HAP-1 (cell line): ENCODE data around the gene HHAT.

Experiments
- DNase-seq, 2 experiments: peaks; one replicate each; pipeline ENCODE4 v3.0.0-alpha.2; 2016 to 2020; ENCODE audit warnings: low spot score in 2 of 2
- H3K27me3 ChIP-seq: fragments of 250-450 bp; sonication (Bioruptor Pico); 2 replicates; pipeline ENCODE4 v1.5.1; 2020; ENCODE audit warnings: low read depth, mild to moderate bottlenecking, moderate library complexity
- H3K36me3 ChIP-seq: fragments of 250-450 bp; sonication (Bioruptor Pico); replicated peaks from 2 replicates; pipeline ENCODE4 v1.5.1; 2020; ENCODE audit warnings: mild to moderate bottlenecking
- H3K4me1 ChIP-seq: fragments of 250-450 bp; sonication (Bioruptor Pico); 2 replicates; pipeline ENCODE4 v1.5.1; 2020; ENCODE audit warnings: mild to moderate bottlenecking
- H3K4me3 ChIP-seq: fragments of 250-450 bp; sonication (Bioruptor Pico); 2 replicates; pipeline ENCODE4 v1.5.1; 2020; ENCODE audit warnings: mild to moderate bottlenecking, moderate library complexity
- H3K9me3 ChIP-seq: fragments of 250-450 bp; sonication (Bioruptor Pico); 2 replicates; pipeline ENCODE4 v1.5.1; 2020; ENCODE audit warnings: mild to moderate bottlenecking, moderate library complexity
- in situ Hi-C: fragments of 300-500 bp; cut with MboI; formaldehyde crosslinking; loops from 3 replicates; pipeline ENCODE4 v1.14.3; 2020; ENCODE audit warnings: low sequenced_read_pairs, inconsistent platforms, mixed read lengths

HHAT gene

DNA sequence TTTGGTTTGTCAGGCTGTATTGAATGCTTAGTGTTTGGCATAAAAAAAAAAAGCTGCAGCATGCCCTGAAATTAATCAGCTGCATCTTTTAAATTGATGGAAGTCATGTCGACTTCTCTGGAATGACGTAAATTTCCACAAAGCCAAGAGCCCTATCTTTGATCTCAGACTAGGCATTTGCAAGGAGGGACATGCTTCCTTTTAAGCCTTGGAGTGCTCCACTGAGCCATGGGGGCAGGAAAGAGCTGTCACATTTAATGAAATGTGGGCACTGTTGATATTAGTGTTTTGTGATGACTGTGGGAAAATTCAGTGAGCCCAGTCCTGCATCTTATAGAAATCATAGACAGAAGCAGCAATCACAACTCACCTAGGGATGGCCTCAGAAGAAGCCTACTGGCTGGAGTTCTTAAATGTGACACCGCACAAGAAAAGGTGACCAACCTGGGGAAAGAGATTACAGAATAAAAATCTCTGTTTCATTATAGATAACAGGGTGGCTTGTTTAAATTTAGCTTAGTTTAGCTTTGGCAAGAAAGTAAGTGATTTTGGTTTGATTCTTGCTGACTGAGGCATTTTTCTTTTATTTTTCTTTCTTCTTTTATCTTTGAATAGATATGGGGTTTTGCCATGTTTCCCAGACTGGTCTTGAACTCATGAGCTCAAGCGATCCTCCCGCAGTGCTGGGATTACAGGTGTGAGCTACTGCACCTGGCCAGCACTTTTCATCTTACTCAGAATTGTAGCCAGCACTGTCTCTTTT lies 188.2 kb downstream of the HHAT start:
- DNase-seq, result no peak
- H3K4me3 ChIP-seq, result no peak overlapping the region
- H3K9me3 ChIP-seq, result no peaks in the 10 kb centered on the region
- no peaks in the 10 kb centered on the region for H3K36me3 ChIP-seq
- in situ Hi-C loops, result no loop called here
- peaks cover 4% of the 10 kb centered on the region; the same call in 1 of the 2 replicates for H3K27me3 ChIP-seq
- no peaks in the 10 kb centered on the region for H3K4me1 ChIP-seq

GRCh38 chr1:210523830-210524229 lies 195.1 kb downstream of the HHAT start:
- Histone ChIP-seq H3K4me3 (no peak overlapping the region), H3K27me3 (peaks cover 4% of the 10 kb centered on the region; the same call in 1 of the 2 replicates), H3K4me1 (no peaks in the 10 kb centered on the region), H3K36me3 (no peaks in the 10 kb centered on the region), H3K9me3 (no peaks in the 10 kb centered on the region)
- DNase-seq, result no peak
- in situ Hi-C loops, result no loop called here

GRCh38 chr1:210525716-210526454 lies 197.2 kb downstream of the HHAT start:
- Histone ChIP-seq H3K4me1 (no peaks in the 10 kb centered on the region), H3K36me3 (no peaks in the 10 kb centered on the region), H3K9me3 (no peaks in the 10 kb centered on the region), H3K27me3 (peaks cover 2% of the 10 kb centered on the region; the same call in 1 of the 2 replicates), H3K4me3 (no peak overlapping the region)
- in situ Hi-C loops, result no loop called here
- DNase-seq, result no peak

DNA sequence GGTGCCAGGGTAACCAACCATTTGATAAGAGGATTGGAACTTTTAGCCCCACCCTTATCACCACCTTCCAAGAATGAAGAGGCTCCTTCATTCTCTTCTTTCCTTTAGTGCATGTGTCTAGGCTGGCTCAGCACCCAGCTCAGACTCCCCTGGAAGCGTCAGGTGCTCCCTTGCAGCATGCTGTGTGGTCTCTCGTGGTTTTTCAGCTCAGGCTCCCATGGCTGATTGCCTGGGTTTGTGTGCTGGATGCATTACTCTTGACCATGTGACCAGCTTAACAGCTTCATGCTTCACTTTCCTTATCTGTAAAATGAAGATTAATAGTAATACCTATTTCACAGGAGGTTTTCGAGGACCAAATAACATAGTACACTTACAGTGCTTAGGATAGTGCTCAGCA lies 198.4 kb downstream of the HHAT start:
- Histone ChIP-seq H3K36me3 (no peaks in the 10 kb centered on the region), H3K9me3 (no peaks in the 10 kb centered on the region)
- in situ Hi-C loops, result no loop called here

DNA sequence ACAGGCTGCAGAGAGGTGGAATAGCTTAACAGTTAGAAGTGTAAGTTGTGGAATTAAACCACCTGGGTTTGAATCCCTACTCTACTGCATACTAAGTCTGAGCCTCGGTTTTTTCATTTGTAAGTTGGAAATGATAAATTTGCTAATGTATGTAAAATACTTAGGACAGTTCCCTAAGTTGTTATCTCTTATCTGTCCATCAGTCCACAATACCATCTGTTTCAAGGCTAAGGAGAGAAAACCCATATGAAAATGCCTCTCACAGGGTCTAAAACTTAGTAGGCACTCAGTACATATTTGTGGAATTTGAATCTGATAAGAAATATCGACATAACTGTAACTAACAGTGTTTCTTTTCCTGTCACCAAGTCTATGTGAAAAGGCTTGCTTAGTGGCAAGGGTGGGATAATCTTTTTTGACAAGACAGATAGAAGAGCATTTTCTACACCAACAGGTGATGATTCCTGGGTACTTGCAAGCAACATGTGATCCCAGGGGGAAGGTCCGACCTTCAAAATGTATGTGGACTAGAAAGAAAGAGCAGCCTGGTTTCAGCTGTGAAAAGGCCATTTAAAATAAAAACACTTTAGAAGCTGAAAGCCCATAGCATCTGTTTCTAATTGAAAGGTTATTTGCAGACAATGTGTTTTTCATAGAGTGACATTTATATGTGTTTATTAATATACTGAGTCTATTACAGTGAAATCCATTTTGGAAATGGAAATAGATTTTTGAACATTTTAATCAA lies 202.9 kb downstream of the HHAT start:
- Histone ChIP-seq H3K9me3 (no peaks in the 10 kb centered on the region), H3K4me3 (no peak overlapping the region), H3K27me3 (no peaks in the 10 kb centered on the region), H3K36me3 (no peaks in the 10 kb centered on the region), H3K4me1 (no peaks in the 10 kb centered on the region)
- no peak for DNase-seq
- in situ Hi-C loops, result no loop called here

More for the DNA sequence above, 198.4 kb downstream of the HHAT start:
- no peak for DNase-seq
- Histone ChIP-seq H3K4me3 (no peak overlapping the region), H3K4me1 (no peaks in the 10 kb centered on the region), H3K27me3 (no peaks in the 10 kb centered on the region)

- no peak for DNase-seq
- no peaks in the 10 kb centered on the region for H3K27me3 ChIP-seq
- H3K4me3 ChIP-seq, result no peak overlapping the region
- no peaks in the 10 kb centered on the region for H3K36me3 ChIP-seq
- in situ Hi-C loops, result no loop called here
- H3K4me1 ChIP-seq, result no peaks in the 10 kb centered on the region
- H3K9me3 ChIP-seq, result no peaks in the 10 kb centered on the region
Observed at GRCh38 chr1:210532223-210532598, 203.5 kb downstream of the HHAT start.

DNA sequence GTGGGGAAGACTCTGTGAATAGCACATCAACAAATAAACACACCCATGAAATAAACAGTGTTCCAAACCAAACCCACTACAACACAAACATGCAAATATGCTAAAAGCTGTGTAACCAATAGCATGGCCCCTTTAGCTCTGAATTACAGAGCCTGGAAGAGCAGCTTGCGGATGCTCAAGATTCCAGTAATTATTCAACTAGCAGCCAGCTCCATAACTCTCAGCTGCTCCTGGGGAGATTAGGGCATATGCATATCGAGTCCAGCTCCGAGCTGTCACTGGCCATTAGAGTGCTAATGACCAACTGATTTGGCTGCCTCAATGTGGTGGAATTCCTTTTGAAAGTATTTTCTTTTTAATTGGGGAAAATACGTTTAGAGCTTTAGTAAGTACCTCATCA lies 207.1 kb downstream of the HHAT start:
- Histone ChIP-seq H3K4me1 (no peaks in the 10 kb centered on the region), H3K9me3 (no peaks in the 10 kb centered on the region), H3K36me3 (no peaks in the 10 kb centered on the region), H3K4me3 (no peak overlapping the region), H3K27me3 (no peaks in the 10 kb centered on the region)
- in situ Hi-C loops, result no loop called here
- DNase-seq, result no peak

DNA sequence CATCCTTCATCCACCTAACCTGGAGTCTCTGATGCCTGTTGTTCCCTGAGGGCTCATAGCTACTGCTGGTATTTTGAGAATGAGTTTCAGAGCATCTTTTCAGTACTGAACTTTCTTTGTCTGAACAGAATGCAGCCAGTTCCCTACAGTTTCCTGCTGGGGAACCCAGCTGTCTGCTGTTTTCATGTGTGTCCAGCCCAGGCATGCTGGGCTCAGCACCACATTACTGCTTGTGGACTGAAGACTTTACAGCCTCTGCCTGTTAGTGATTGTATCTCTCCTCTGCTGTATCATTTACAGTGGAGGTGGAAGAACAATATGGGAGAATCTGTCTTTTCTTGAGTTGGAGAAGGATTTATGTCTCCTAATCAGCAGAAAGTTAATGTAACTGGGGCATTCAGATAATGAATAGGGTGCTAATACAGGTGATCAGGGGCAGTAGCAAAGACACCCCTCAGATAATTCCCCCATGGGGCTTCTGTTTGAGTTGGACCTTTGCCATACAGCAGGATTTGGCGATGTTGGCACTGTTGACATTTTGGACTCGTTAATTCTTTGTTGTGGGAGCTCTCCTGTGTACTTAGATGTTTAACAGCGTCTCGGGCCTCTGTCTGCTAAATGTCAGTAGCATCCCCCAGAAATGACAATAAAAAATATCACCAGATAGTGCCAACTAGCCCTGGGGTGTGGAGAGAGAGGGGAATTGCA lies 207.7 kb downstream of the HHAT start:
- DNase-seq, result no peak
- Histone ChIP-seq H3K4me3 (no peak overlapping the region), H3K4me1 (no peaks in the 10 kb centered on the region), H3K36me3 (no peaks in the 10 kb centered on the region), H3K9me3 (no peaks in the 10 kb centered on the region), H3K27me3 (no peaks in the 10 kb centered on the region)
- in situ Hi-C loops, result no loop called here

- H3K4me3 ChIP-seq, result no peak overlapping the region
- DNase-seq, result no peak
- H3K4me1 ChIP-seq, result no peaks in the 10 kb centered on the region
- in situ Hi-C loops, result no loop called here
- H3K27me3 ChIP-seq, result no peaks in the 10 kb centered on the region
- no peaks in the 10 kb centered on the region for H3K36me3 ChIP-seq
- H3K9me3 ChIP-seq, result no peaks in the 10 kb centered on the region
Observed at GRCh38 chr1:210540288-210540687, 211.6 kb downstream of the HHAT start.

- DNase-seq, result no peak
- in situ Hi-C loops, result no loop called here
- no peaks in the 10 kb centered on the region for H3K9me3 ChIP-seq
Observed at GRCh38 chr1:210541680-210542358, 213.1 kb downstream of the HHAT start.

DNA sequence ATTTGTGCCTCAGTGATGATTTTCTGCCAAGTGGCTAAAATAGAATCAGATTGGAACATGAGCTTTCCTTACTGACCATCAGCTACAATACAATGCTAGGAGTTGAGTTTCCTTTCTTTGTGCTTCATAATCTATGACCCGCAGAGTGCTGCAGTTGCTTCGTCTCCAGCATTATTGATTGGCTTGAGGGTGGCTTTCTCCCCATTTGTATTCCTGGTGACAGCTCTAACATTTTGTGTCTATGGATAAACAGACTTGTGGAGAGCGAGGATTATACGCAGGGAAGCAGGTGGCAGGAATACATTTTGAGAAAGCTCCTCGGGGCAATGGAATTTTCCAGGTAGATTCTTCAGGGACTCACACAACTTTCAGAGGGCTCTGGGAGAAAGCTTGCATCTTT lies 223.2 kb downstream of the HHAT start:
- DNase-seq, result no peak
- in situ Hi-C loops, result no loop called here
- no peak overlapping the region for H3K4me3 ChIP-seq
- H3K4me1 ChIP-seq, result no peaks in the 10 kb centered on the region
- H3K27me3 ChIP-seq, result no peaks in the 10 kb centered on the region
- H3K9me3 ChIP-seq, result no peaks in the 10 kb centered on the region
- no peaks in the 10 kb centered on the region for H3K36me3 ChIP-seq

More at GRCh38 chr1:210541680-210542358, 213.1 kb downstream of the HHAT start:
- no peak overlapping the region for H3K4me3 ChIP-seq
- H3K36me3 ChIP-seq, result no peaks in the 10 kb centered on the region
- no peaks in the 10 kb centered on the region for H3K4me1 ChIP-seq
- H3K27me3 ChIP-seq, result no peaks in the 10 kb centered on the region

- H3K4me3 ChIP-seq, result no peak overlapping the region
- no peaks in the 10 kb centered on the region for H3K36me3 ChIP-seq
- no peaks in the 10 kb centered on the region for H3K9me3 ChIP-seq
- no peaks in the 10 kb centered on the region for H3K4me1 ChIP-seq
- DNase-seq, result no peak
- in situ Hi-C loops, result no loop called here
- no peaks in the 10 kb centered on the region for H3K27me3 ChIP-seq
Observed at GRCh38 chr1:210553711-210554110, 225.0 kb downstream of the HHAT start.

DNA sequence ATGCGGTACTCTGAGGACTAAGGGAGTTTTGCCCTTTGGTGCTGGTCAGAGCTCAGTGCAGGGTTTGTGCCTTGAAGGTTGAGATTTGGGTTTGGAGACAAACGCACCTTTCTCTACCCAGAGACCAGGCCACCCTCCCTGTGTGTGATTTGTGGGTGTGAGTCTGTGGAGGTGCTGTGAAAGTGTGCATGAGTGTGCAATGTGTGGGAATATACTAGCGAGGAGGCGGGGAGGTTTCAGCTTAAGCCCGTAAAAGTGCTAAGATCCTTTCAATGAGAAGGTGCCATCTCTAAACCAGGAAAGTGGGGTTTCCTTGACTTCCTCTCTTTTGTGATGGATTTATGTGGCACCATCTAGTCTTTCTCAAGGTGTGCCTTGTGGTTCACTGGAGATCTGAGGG lies 225.7 kb downstream of the HHAT start:
- Histone ChIP-seq H3K4me3 (no peak overlapping the region), H3K4me1 (no peaks in the 10 kb centered on the region), H3K36me3 (no peaks in the 10 kb centered on the region), H3K9me3 (no peaks in the 10 kb centered on the region), H3K27me3 (no peaks in the 10 kb centered on the region)
- DNase-seq, result no peak
- in situ Hi-C loops, result no loop called here
